B cell (primary cell): ENCODE data around the gene TSPAN14. TPM values are rescaled to one million over a fixed set of nuclear protein-coding genes. Genes with fewer than 3 reads are reported as not detected.

Source experiments
- ATAC-seq: fragments of 200-7000 bp; cut with Tn5 transposase; one replicate; pipeline ENCODE4 v1.10.0; 2021; ENCODE audit warnings: low read depth, mild to moderate bottlenecking, moderate number of reproducible peaks, moderate library complexity
- CTCF ChIA-PET: fragments of 350-600 bp; sonication (Branson Sonifier 250); formaldehyde crosslinking; loops from one replicate; lab custom pipeline; 2021; ENCODE audit warnings: antibody characterized with exemption, inconsistent platforms; lab: Charles Lee
- POLR2A ChIA-PET: fragments of 350-600 bp; sonication (Branson Sonifier 250); formaldehyde crosslinking; loops from one replicate; lab custom pipeline; 2021; ENCODE audit warnings: antibody characterized with exemption; lab: Charles Lee
- DNase-seq: peaks from one replicate; pipeline ENCODE4 v3.0.0; 2013
- H2AFZ ChIP-seq: 2 replicates; pipeline ENCODE4 v1.6.1; 2012; ENCODE audit warnings: mild to moderate bottlenecking, low read depth, low read length; ENCODE audit not compliant: insufficient read depth, poor library complexity, severe bottlenecking
- H3K27ac ChIP-seq, 2 donors: 1 replicate in 1 of 2; 2 replicates in 1 of 2; pipeline ENCODE4 v1.5.1; 2012 to 2013; ENCODE audit warnings: low read length in 2 of 2, mild to moderate bottlenecking in 2 of 2, moderate library complexity in 1 of 2
- H3K27me3 ChIP-seq, 4 experiments: fragments of 200-600 bp in 1 of 4; sonication (generic) in 1 of 4; replicated peaks in 1 of 4; 1 replicate in 2 of 4; 2 replicates in 2 of 4; pipeline versions ENCODE4 v1.6.1 to v1.7.0; 2013 to 2016; ENCODE audit warnings: low read length in 3 of 4, mild to moderate bottlenecking in 2 of 4, mixed read lengths in 1 of 4, moderate library complexity in 1 of 4; ENCODE audit not compliant: insufficient read depth in 4 of 4, control insufficient read depth in 3 of 4; ENCODE audit errors: control extremely low read depth in 1 of 4
- H3K36me3 ChIP-seq, 2 experiments: replicated peaks in 1 of 2; 1 replicate in 1 of 2; 2 replicates in 1 of 2; pipeline versions ENCODE4 v1.6.1 to v1.7.1; 2013; ENCODE audit warnings: low read length in 1 of 2; ENCODE audit not compliant: insufficient read depth in 2 of 2, control insufficient read depth in 1 of 2; ENCODE audit errors: control extremely low read depth in 1 of 2, extremely low read depth in 1 of 2
- H3K4me1 ChIP-seq, 2 donors: fragments of 200-600 bp in 1 of 2; sonication (generic) in 1 of 2; 1 replicate in 1 of 2; 2 replicates in 1 of 2; pipeline versions ENCODE4 v1.5.1 to v1.6.1; 2013 to 2017; ENCODE audit warnings: low read length in 2 of 2; ENCODE audit not compliant: control insufficient read depth in 2 of 2, insufficient read depth in 2 of 2
- H3K4me2 ChIP-seq: replicated peaks from 2 replicates; pipeline ENCODE3; 2012; ENCODE audit warnings: mild to moderate bottlenecking, low read depth, low read length; ENCODE audit not compliant: poor library complexity, severe bottlenecking
- H3K4me3 ChIP-seq, 5 experiments: fragments of 200-600 bp in 1 of 5; sonication (generic) in 1 of 5; 1 replicate in 3 of 5; 2 replicates in 2 of 5; pipeline versions ENCODE4 v1.5.1 to v1.7.0; 2011 to 2016; ENCODE audit warnings: low read length in 4 of 5, mild to moderate bottlenecking in 4 of 5, low read depth in 2 of 5, control low read depth in 1 of 5, moderate library complexity in 1 of 5; ENCODE audit not compliant: insufficient read depth in 1 of 5; ENCODE audit errors: control extremely low read depth in 1 of 5, extremely low read depth in 1 of 5
- H3K79me2 ChIP-seq: fragments of 200-600 bp; sonication (generic); one replicate; pipeline ENCODE4 v1.6.0; 2016; ENCODE audit warnings: low read length; ENCODE audit not compliant: control insufficient read depth, insufficient read depth
- H3K9ac ChIP-seq: fragments of 200-600 bp; sonication (generic); 2 replicates; pipeline ENCODE4 v1.6.1; 2017; ENCODE audit warnings: mild to moderate bottlenecking, low read length, moderate library complexity
- H3K9me3 ChIP-seq, 3 donors: one replicate each; pipeline versions ENCODE4 v1.6.1 to v1.7.1; 2013; ENCODE audit warnings: low read length in 2 of 3; ENCODE audit not compliant: control insufficient read depth in 2 of 3, insufficient read depth in 1 of 3; ENCODE audit errors: control extremely low read depth in 1 of 3
- H4K20me1 ChIP-seq: 2 replicates; pipeline ENCODE4 v1.6.0; 2012; ENCODE audit warnings: mild to moderate bottlenecking, low read length; ENCODE audit not compliant: insufficient read depth, control insufficient read depth, poor library complexity, severe bottlenecking
- H3K27ac Mint-ChIP-seq: one replicate; pipeline ENCODE4 v1.8.0; 2021; ENCODE audit warnings: mixed read lengths
- H3K27me3 Mint-ChIP-seq: one replicate; pipeline ENCODE4 v1.8.0; 2021; ENCODE audit warnings: mixed read lengths
- H3K4me1 Mint-ChIP-seq: one replicate; pipeline ENCODE4 v1.8.0; 2021; ENCODE audit warnings: mixed read lengths
- H3K4me3 Mint-ChIP-seq: one replicate; pipeline ENCODE4 v1.8.0; 2021; ENCODE audit warnings: mixed read lengths
- H3K9me3 Mint-ChIP-seq: one replicate; pipeline ENCODE4 v1.8.0; 2022; ENCODE audit warnings: mixed read lengths; ENCODE audit not compliant: insufficient read depth
- EZH2 ChIP-seq: IDR thresholded peaks from 2 replicates; pipeline ENCODE4 v1.6.1; 2012; ENCODE audit warnings: borderline replicate concordance, low read depth, mild to moderate bottlenecking, moderate library complexity, low read length; ENCODE audit not compliant: insufficient read depth, poor library complexity, severe bottlenecking
- WGBS: methylation state at CpG from one replicate; pipeline ENCODE4 v1.1.5; 2013; ENCODE audit warnings: missing lambda C conversion rate; ENCODE audit not compliant: insufficient coverage; 5-methylcytosine and 5-hydroxymethylcytosine counted together
- intact Hi-C: fragments of 100-400 bp; cut with micrococcal nuclease; formaldehyde crosslinking; loops from one replicate; pipeline ENCODE4 v1.10.0; 2022
- polyA plus RNA-seq: library from polyadenylated mRNA; depleted of rRNA; stranded (reverse); fragments of >200 nt; gene quantifications from 2 replicates; pipeline ENCODE4 v1.2.3, GENCODE V29; 2012
- total RNA-seq, 2 donors: library from RNA; stranded (reverse); fragments of 120-200 nt in 1 of 2; gene quantifications; 1 replicate in 1 of 2; 2 replicates in 1 of 2; pipeline versions ENCODE4 v1.2.3 to v1.2.4, GENCODE V29; 2013 to 2022
- TF ChIP-seq, protein P1 (sequence below): fragments of 200-600 bp; IDR thresholded peaks from one replicate; pipeline ENCODE4 v1.8.0; 2022; ENCODE audit warnings: antibody characterized with exemption, mild to moderate bottlenecking

The TSPAN14 gene
- total and polyA plus RNA-seq, 2 donors (not counting 1 experiment from before 2014, with no cell fraction given) = 27.8 to 55.3 TPM

DNA sequence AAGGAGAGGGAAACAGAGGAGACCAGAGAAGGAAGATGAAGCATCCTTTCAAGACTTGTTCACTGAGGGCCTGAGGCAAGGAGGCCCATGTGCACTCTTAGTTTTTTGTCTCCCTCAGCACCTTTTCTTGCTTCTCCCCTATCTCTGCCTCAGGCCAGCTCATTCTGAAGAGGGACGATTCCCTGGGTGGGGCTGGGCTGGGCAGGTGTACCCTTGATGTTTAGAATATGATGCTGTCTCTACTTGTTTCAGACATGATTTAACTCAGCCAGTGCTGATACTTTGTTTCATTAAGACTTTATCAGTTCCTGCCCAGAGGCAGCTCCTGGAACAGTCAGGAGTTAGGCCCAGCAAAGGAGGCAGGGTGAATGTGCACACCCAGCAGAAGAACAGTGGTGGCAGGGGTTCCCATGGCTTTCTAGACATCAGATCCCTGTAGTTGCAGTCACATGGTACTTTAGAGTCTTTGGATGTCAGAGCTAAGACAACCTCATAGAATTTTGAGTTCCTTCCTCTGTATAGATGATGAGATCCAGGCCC is 42.4 kb upstream of the TSPAN14 start:
- TF ChIP-seq EZH2 = no peak
- TF ChIP-seq, protein P1, sequence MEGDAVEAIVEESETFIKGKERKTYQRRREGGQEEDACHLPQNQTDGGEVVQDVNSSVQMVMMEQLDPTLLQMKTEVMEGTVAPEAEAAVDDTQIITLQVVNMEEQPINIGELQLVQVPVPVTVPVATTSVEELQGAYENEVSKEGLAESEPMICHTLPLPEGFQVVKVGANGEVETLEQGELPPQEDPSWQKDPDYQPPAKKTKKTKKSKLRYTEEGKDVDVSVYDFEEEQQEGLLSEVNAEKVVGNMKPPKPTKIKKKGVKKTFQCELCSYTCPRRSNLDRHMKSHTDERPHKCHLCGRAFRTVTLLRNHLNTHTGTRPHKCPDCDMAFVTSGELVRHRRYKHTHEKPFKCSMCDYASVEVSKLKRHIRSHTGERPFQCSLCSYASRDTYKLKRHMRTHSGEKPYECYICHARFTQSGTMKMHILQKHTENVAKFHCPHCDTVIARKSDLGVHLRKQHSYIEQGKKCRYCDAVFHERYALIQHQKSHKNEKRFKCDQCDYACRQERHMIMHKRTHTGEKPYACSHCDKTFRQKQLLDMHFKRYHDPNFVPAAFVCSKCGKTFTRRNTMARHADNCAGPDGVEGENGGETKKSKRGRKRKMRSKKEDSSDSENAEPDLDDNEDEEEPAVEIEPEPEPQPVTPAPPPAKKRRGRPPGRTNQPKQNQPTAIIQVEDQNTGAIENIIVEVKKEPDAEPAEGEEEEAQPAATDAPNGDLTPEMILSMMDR = no peak
- H2AFZ ChIP-seq = no peak overlapping the region
- H3K27ac ChIP-seq = no peak overlapping the region
- H3K4me2 ChIP-seq = no peak overlapping the region
- Mint-ChIP-seq H3K9me3 (no peaks in the 10 kb centered on the region), H3K4me1 (peaks cover 13% of the 10 kb centered on the region), H3K4me3 (no peak overlapping the region), H3K27me3 (peaks cover 5% of the 10 kb centered on the region), H3K27ac (no peak overlapping the region)
- peaks cover 6 to 15% of the 10 kb centered on the region in 2 donors for H3K4me1 ChIP-seq
- H3K27me3 ChIP-seq = no peaks in the 10 kb centered on the region
- DNase-seq (no peak), ATAC-seq (no peak)
- no peak overlapping the region for H3K4me3 ChIP-seq
- ChIA-PET CTCF (interaction anchor here (0.6 to 1.0 kb wide), 3 partner anchors 10 to 129 kb away, joined by 3 read pairs; no protein-coding TSS in a partner anchor), POLR2A (interaction anchor here (0.6 kb wide), 1 partner anchor 10 kb away, joined by 3 read pairs; no protein-coding TSS in a partner anchor)
- H3K36me3 ChIP-seq = no peaks in the 10 kb centered on the region
- H4K20me1 ChIP-seq = no peaks in the 10 kb centered on the region
- peaks cover 0 to 5% (median 0%) of the 10 kb centered on the region in 3 donors for H3K9me3 ChIP-seq
- no peak overlapping the region for H3K9ac ChIP-seq
- 100% methylated on average over 1 of the region's 1 CpG for WGBS
- H3K79me2 ChIP-seq = no peaks in the 10 kb centered on the region
- intact Hi-C loops = no loop called here

DNA sequence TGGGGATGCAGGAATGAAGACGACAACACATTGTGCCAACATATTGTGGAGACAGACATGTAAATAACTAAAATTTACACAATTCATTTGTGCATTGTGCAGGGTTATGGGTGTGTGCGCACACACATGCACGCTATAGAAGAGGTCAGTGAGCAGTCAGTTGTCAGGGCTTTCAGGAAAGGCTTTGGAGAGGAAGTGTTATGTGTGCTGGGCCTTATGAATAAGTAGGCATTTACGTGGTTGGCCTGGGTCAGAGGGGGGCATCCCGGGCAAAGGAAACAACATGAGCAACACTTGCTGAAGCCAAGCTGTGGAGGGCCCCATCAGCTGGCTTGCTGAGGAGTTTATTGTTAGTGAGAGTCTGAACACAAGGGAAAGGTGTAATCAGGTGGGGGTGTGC is 41.6 kb upstream of the TSPAN14 start:
- no peak overlapping the region for H3K27ac Mint-ChIP-seq
- ATAC-seq = no peak
- Histone ChIP-seq H3K4me2 (no peak overlapping the region), H3K4me3 (no peak overlapping the region), H3K4me1 (peaks cover 6 to 14% of the 10 kb centered on the region in 2 donors), H4K20me1 (no peaks in the 10 kb centered on the region), H3K36me3 (no peaks in the 10 kb centered on the region), H3K9me3 (peaks cover 0 to 5% (median 0%) of the 10 kb centered on the region in 3 donors), H3K9ac (no peak overlapping the region), H3K27ac (no peak overlapping the region), H2AFZ (no peak overlapping the region), H3K79me2 (no peaks in the 10 kb centered on the region), H3K27me3 (no peaks in the 10 kb centered on the region)
- intact Hi-C loops = no loop called here
- CTCF ChIA-PET = no interaction called here
- DNase-seq = no peak
- H3K4me1 Mint-ChIP-seq = peaks cover 12% of the 10 kb centered on the region
- WGBS = 89% methylated on average over 4 of the region's 5 CpGs
- no peaks in the 10 kb centered on the region for H3K9me3 Mint-ChIP-seq
- H3K27me3 Mint-ChIP-seq = peaks cover 4% of the 10 kb centered on the region
- no peak for TF ChIP-seq EZH2
- TF ChIP-seq, protein P1 = no peak
- POLR2A ChIA-PET = no interaction called here
- H3K4me3 Mint-ChIP-seq = no peak overlapping the region
